GM19351 (cell line): ENCODE measurements around the gene HS3ST4.

Source experiments
- ATAC-seq: cut with Tn5 transposase; IDR thresholded peaks from one replicate; pipeline ENCODE4 v1.9.1; 2021; ENCODE audit warnings: mild to moderate bottlenecking, moderate library complexity; ENCODE audit not compliant: unreplicated experiment

The HS3ST4 gene

GRCh38 chr16:26161461-26162180, 469.9 kb downstream of the HS3ST4 start:
- no peak for ATAC-seq

- no peak for ATAC-seq
Measured at GRCh38 chr16:26169473-26169872, 477.7 kb downstream of the HS3ST4 start.

DNA sequence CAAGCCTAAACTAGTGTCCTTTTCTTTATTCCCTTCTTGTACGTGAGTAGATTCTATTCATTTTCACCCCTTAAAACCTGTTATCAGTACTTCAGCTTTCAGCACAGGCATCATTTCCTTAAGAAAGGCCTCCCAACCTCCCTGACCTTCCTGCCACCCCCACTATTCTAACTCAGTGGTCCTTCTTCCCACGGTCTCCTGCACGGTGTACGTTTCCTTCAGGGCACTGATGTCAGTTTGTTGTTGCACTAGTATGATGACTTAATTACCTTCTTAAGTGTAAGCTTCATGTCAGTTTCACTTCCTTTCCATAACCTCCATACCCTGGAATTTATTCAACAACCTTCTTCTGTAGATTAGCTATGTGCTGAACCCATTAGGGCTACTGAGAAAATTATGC, 484.2 kb downstream of the HS3ST4 start:
- no peak for ATAC-seq

DNA sequence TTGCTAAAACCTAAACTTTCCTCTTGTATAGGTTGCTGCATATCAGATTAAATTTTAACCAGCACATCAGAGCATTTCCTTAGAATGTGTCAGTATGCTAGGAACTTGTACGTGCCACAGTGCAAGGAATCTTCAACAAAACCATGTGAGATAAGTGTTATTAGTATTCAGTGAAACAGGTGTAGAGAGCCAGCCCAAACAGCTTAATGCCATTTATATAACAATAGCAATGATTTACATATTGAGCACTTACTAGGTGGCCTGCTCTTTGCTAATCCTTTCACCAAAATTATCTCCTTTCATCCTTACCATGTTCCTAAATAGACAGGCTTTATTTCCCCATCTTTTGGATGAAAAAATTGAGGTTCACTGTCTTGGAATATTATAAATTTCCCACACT, 485.7 kb downstream of the HS3ST4 start:
- ATAC-seq: no peak

DNA sequence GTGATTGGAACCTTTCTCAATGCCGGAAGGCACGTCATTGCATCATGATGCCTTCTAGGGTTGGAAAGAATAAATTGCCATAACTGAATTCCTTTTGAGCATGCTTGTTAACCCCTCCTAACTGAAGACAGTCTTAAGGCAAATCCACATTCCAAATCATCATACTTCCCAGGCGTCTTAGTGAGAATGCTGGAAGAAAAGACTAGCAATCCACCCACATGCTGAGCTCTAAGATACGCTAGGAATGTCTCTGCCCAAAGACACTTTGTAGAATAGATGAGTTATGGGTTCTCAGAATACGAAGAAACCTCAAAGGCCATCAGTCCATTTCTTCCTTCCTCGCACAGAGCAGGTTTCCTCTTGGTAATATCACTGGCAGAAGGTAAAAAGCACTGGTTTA, 486.5 kb downstream of the HS3ST4 start:
- ATAC-seq: no peak

GRCh38 chr16:26186091-26186615, 494.4 kb downstream of the HS3ST4 start:
- ATAC-seq: no peak
